Neural progenitor cell (in vitro differentiated cells): ENCODE data around the gene SYCE1L.

Experiments used
- CTCF ChIP-seq: fragments of 200-600 bp; sonication (generic); IDR thresholded peaks from 2 replicates; pipeline ENCODE4 v1.5.1; 2017; ENCODE audit warnings: antibody characterized with exemption, mild to moderate bottlenecking
- EZH2 ChIP-seq: fragments of 200-600 bp; sonication (generic); IDR thresholded peaks from 2 replicates; pipeline ENCODE4 v1.6.1; 2017; ENCODE audit warnings: antibody characterized with exemption, mild to moderate bottlenecking, moderate library complexity

DNA sequence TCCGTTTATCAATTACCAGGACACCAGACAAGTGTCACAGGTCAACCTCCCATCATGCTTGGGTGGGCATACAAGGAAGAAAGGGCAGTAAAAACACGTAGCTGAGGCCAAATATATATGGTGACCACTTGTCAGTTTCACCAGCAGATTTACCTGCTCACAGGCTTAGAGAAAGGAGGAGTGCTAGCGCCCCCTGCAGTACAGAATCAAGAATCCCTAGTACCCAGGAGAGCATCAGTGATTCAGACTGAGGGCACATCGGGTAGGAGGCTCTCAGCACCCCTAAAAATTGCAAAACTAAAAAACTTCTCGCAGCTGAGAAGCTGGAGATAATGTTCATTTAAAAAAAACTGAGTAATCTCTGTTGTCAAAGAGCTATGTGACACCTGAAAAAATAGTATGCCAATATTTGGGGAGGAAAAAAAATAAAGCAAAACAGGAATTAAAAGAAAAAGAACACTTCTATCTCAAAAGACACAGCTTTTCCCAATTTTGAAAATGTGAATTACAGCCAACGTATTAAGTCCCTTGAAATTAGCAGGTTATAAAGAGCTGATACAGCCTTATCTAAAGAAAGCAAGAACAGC is 29.5 kb upstream of the SYCE1L start:
- TF ChIP-seq CTCF (peak; percentile 95), EZH2 (no peak)
